DND-41 (cell line): ENCODE results near the gene MAPK6.
A peak's percentile ranks its signal among the peaks of the same experiment; 100 is the strongest.

Source experiments
- ATAC-seq: fragments of 200-7000 bp; cut with Tn5 transposase; 3 replicates; pipeline ENCODE4 v1.9.1; 2021; ENCODE audit warnings: low read depth; ENCODE audit not compliant: insufficient read depth
- DNase-seq: peaks from one replicate; pipeline ENCODE4 v3.0.0-alpha.2; 2020
- H2AFZ ChIP-seq: 2 replicates; pipeline ENCODE4 v1.6.0; 2012; ENCODE audit warnings: low read depth, low read length
- H3K27ac ChIP-seq: 2 replicates; pipeline ENCODE4 v1.5.1; 2012; ENCODE audit warnings: low read length, inconsistent platforms
- H3K27me3 ChIP-seq: fragments of 200-600 bp; sonication (generic); 2 replicates; pipeline ENCODE4 v1.6.0; 2012; ENCODE audit warnings: low read length, mild to moderate bottlenecking, inconsistent platforms; ENCODE audit not compliant: insufficient read depth, poor library complexity
- H3K36me3 ChIP-seq: 2 replicates; pipeline ENCODE4 v1.5.1; 2012; ENCODE audit warnings: low read length, inconsistent platforms; ENCODE audit not compliant: insufficient read depth
- H3K4me1 ChIP-seq: 2 replicates; pipeline ENCODE4 v1.5.1; 2012; ENCODE audit warnings: mild to moderate bottlenecking, low read length; ENCODE audit not compliant: insufficient read depth
- H3K4me2 ChIP-seq: 2 replicates; pipeline ENCODE4 v1.6.0; 2012; ENCODE audit warnings: mild to moderate bottlenecking, moderate library complexity, low read length, inconsistent platforms; ENCODE audit not compliant: insufficient read depth
- H3K4me3 ChIP-seq, 2 experiments: fragments of 200-600 bp in 1 of 2; shearing (Covaris generic) in 1 of 2; 2 replicates each; pipeline ENCODE4 v1.5.1; 2012 to 2016; ENCODE audit warnings: inconsistent platforms in 2 of 2, low read length in 2 of 2, mild to moderate bottlenecking in 2 of 2, low read depth in 1 of 2, moderate library complexity in 1 of 2
- H3K79me2 ChIP-seq: 2 replicates; pipeline ENCODE4 v1.6.0; 2012; ENCODE audit warnings: low read length, inconsistent platforms; ENCODE audit not compliant: insufficient read depth
- H3K9ac ChIP-seq: 2 replicates; pipeline ENCODE4 v1.6.0; 2012; ENCODE audit warnings: low read depth, mild to moderate bottlenecking, inconsistent platforms, low read length, moderate library complexity
- H3K9me3 ChIP-seq: 2 replicates; pipeline ENCODE4 v1.5.1; 2012; ENCODE audit warnings: low read length, moderate library complexity, mild to moderate bottlenecking, inconsistent platforms; ENCODE audit not compliant: insufficient read depth, severe bottlenecking
- H4K20me1 ChIP-seq: 2 replicates; pipeline ENCODE4 v1.6.0; 2012; ENCODE audit warnings: low read length; ENCODE audit not compliant: insufficient read depth
- EZH2 ChIP-seq: IDR thresholded peaks from 3 replicates; pipeline ENCODE4 v1.6.1; 2012; ENCODE audit warnings: borderline replicate concordance, low read depth, mild to moderate bottlenecking, moderate library complexity, low read length, inconsistent platforms; ENCODE audit not compliant: severe bottlenecking
- TF ChIP-seq, protein P1 (sequence below): IDR thresholded peaks from 2 replicates; pipeline ENCODE4 v1.5.1; 2012; ENCODE audit warnings: borderline replicate concordance, low read length, moderate library complexity, mild to moderate bottlenecking; ENCODE audit not compliant: poor library complexity, severe bottlenecking; ENCODE audit errors: extremely low read depth

The MAPK6 gene

GRCh38 chr15:52078197-52078875, 59.3 kb downstream of the MAPK6 start:
- DNase-seq, result no peak
- H3K9ac ChIP-seq, result no peak overlapping the region
- H3K4me2 ChIP-seq, result no peak overlapping the region
- no peaks in the 10 kb centered on the region for H3K79me2 ChIP-seq
- H2AFZ ChIP-seq, result no peak overlapping the region
- H3K27me3 ChIP-seq, result no peaks in the 10 kb centered on the region
- H3K27ac ChIP-seq, result no peak overlapping the region
- no peaks in the 10 kb centered on the region for H3K9me3 ChIP-seq
- H4K20me1 ChIP-seq, result no peaks in the 10 kb centered on the region
- H3K4me1 ChIP-seq, result peaks cover 13% of the 10 kb centered on the region
- no peak overlapping the region for H3K4me3 ChIP-seq
- TF ChIP-seq EZH2, result no peak
- TF ChIP-seq, protein P1, sequence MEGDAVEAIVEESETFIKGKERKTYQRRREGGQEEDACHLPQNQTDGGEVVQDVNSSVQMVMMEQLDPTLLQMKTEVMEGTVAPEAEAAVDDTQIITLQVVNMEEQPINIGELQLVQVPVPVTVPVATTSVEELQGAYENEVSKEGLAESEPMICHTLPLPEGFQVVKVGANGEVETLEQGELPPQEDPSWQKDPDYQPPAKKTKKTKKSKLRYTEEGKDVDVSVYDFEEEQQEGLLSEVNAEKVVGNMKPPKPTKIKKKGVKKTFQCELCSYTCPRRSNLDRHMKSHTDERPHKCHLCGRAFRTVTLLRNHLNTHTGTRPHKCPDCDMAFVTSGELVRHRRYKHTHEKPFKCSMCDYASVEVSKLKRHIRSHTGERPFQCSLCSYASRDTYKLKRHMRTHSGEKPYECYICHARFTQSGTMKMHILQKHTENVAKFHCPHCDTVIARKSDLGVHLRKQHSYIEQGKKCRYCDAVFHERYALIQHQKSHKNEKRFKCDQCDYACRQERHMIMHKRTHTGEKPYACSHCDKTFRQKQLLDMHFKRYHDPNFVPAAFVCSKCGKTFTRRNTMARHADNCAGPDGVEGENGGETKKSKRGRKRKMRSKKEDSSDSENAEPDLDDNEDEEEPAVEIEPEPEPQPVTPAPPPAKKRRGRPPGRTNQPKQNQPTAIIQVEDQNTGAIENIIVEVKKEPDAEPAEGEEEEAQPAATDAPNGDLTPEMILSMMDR, result no peak
- no peaks in the 10 kb centered on the region for H3K36me3 ChIP-seq
- ATAC-seq, result no peak

DNA sequence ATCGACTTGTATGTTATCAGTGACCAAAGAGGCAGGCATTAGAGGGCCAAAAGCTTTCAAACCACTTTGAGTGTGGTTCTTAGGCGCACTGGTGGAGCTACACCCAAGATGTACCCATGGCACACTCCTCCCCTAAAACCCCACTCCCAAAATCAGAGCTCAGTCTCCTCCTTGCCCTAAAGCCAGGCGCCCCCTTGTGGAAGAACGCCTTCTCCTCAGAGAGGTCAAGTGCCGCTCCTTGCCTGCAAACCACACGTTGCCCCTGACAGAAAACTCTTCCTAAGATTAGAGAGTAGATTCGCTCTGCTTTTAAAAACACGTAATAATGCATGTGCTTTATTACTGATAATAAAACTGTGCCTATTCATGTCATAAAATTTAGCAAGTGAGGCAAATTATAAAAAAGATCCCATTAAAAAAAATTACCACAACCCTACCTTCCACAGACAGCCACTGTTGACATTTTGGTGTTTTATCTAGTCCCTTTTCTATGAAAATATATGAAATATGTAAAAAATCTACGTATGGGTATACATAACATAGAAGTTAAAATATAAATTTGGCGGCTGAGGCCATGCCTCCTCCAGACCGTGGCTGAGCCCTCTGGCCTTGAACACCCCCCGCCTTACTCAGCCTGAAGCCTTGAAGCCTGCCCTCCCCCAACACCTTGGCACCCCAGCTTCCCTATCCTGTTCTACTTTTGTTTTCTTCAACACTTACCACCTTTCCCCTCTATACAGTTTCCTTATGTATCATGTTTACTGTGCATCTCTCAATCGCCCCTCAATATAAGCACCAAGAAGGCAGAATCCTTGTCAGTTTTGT, 60.1 kb downstream of the MAPK6 start:
- Histone ChIP-seq H3K4me1 (peaks cover 13% of the 10 kb centered on the region), H3K27me3 (no peaks in the 10 kb centered on the region), H3K36me3 (no peaks in the 10 kb centered on the region), H3K79me2 (no peaks in the 10 kb centered on the region), H2AFZ (no peak overlapping the region), H3K4me2 (no peak overlapping the region), H3K9me3 (no peaks in the 10 kb centered on the region), H4K20me1 (no peaks in the 10 kb centered on the region), H3K27ac (no peak overlapping the region), H3K4me3 (no peak overlapping the region), H3K9ac (no peak overlapping the region)
- peak; percentile 81 for DNase-seq
- TF ChIP-seq, protein P1, result peak; percentile 89
- TF ChIP-seq EZH2, result no peak
- peak; percentile 83 for ATAC-seq

- Histone ChIP-seq H4K20me1 (no peaks in the 10 kb centered on the region), H3K27me3 (no peaks in the 10 kb centered on the region), H3K9me3 (no peaks in the 10 kb centered on the region), H3K27ac (no peak overlapping the region), H3K79me2 (no peaks in the 10 kb centered on the region), H3K36me3 (no peaks in the 10 kb centered on the region), H3K9ac (no peak overlapping the region), H3K4me3 (no peak overlapping the region), H3K4me2 (no peak overlapping the region), H3K4me1 (peaks cover 13% of the 10 kb centered on the region), H2AFZ (no peak overlapping the region)
- TF ChIP-seq, protein P1, result no peak
- TF ChIP-seq EZH2, result no peak
- ATAC-seq, result no peak
- DNase-seq, result no peak
These were observed 61.0 kb downstream of the MAPK6 start for GRCh38 chr15:52080031-52080430.
